Measurements from ENCODE around the gene CFB.

DNA sequence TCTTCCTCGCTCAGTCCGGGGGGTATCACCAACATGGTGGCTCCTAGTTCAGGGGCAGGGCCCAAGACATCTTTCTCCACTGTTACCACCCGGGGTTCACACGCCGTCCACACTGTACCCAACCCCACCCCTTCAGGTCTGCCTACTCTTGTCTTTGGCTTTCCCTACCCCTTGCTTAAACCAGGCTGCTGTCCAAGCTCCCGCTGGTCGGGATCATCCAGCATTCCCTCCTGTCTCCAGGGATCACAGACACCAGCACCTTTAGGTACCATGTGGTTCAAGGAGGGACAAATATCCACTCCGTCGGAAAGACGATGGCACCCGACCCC, 12.5 kb downstream of the CFB start:
- TF ChIP-seq, protein P1, sequence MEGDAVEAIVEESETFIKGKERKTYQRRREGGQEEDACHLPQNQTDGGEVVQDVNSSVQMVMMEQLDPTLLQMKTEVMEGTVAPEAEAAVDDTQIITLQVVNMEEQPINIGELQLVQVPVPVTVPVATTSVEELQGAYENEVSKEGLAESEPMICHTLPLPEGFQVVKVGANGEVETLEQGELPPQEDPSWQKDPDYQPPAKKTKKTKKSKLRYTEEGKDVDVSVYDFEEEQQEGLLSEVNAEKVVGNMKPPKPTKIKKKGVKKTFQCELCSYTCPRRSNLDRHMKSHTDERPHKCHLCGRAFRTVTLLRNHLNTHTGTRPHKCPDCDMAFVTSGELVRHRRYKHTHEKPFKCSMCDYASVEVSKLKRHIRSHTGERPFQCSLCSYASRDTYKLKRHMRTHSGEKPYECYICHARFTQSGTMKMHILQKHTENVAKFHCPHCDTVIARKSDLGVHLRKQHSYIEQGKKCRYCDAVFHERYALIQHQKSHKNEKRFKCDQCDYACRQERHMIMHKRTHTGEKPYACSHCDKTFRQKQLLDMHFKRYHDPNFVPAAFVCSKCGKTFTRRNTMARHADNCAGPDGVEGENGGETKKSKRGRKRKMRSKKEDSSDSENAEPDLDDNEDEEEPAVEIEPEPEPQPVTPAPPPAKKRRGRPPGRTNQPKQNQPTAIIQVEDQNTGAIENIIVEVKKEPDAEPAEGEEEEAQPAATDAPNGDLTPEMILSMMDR (IDR thresholded peaks at IDR 0.05) = no peak
- TF ChIP-seq, protein P2, sequence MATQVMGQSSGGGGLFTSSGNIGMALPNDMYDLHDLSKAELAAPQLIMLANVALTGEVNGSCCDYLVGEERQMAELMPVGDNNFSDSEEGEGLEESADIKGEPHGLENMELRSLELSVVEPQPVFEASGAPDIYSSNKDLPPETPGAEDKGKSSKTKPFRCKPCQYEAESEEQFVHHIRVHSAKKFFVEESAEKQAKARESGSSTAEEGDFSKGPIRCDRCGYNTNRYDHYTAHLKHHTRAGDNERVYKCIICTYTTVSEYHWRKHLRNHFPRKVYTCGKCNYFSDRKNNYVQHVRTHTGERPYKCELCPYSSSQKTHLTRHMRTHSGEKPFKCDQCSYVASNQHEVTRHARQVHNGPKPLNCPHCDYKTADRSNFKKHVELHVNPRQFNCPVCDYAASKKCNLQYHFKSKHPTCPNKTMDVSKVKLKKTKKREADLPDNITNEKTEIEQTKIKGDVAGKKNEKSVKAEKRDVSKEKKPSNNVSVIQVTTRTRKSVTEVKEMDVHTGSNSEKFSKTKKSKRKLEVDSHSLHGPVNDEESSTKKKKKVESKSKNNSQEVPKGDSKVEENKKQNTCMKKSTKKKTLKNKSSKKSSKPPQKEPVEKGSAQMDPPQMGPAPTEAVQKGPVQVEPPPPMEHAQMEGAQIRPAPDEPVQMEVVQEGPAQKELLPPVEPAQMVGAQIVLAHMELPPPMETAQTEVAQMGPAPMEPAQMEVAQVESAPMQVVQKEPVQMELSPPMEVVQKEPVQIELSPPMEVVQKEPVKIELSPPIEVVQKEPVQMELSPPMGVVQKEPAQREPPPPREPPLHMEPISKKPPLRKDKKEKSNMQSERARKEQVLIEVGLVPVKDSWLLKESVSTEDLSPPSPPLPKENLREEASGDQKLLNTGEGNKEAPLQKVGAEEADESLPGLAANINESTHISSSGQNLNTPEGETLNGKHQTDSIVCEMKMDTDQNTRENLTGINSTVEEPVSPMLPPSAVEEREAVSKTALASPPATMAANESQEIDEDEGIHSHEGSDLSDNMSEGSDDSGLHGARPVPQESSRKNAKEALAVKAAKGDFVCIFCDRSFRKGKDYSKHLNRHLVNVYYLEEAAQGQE (IDR thresholded peaks at IDR 0.05; ENCODE audit: insufficient read depth in 1 of 2, low read depth in 2 of 2, low read length in 1 of 2) = no peak
- TF ChIP-seq POLR2AphosphoS5 (IDR thresholded peaks at IDR 0.05; ENCODE audit: low read depth, low read length) (no peak), SIN3A (IDR thresholded peaks at IDR 0.05; ENCODE audit: borderline replicate concordance, insufficient read depth, low read depth, low read length) (no peak)

All from Panc1 (cell line).